Endothelial cell of umbilical vein (primary cell): ENCODE results near the gene EXOC3. TPM values are rescaled to one million over a fixed set of nuclear protein-coding genes. Genes with fewer than 3 reads are reported as not detected.

Source experiments
- BruUV-seq: library from RNA; stranded (reverse); fragments of 400-500 nt; replicated peaks from 2 replicates; lab custom pipeline; 2021; lab: Mats Ljungman, UMichigan
- CTCF ChIA-PET: fragments of 300-600, 350-600 bp; sonication (Branson Sonifier 250); formaldehyde crosslinking; loops from one replicate; lab custom pipeline; 2021; ENCODE audit warnings: antibody characterized with exemption, inconsistent platforms; lab: Charles Lee
- POLR2A ChIA-PET: fragments of 300-600, 350-600 bp; sonication (Branson Sonifier 250); formaldehyde crosslinking; loops from one replicate; lab custom pipeline; 2021; ENCODE audit warnings: antibody characterized with exemption, inconsistent platforms; lab: Charles Lee
- DNase-seq: peaks from one replicate; pipeline ENCODE4 v3.0.0-alpha.2; 2011; ENCODE audit warnings: low read depth, low spot score
- FAIRE-seq: peaks from 2 replicates; lab custom pipeline; 2011; peaks lifted over from hg19 to GRCh38; lab: Jason Lieb, UNC
- H2AFZ ChIP-seq: 2 replicates; pipeline ENCODE4 v1.6.0; 2012; ENCODE audit warnings: low read depth, low read length, control low read depth, inconsistent platforms
- H3K27ac ChIP-seq: 2 replicates; pipeline ENCODE4 v1.5.1; 2011; ENCODE audit warnings: low read depth, mild to moderate bottlenecking, control low read depth, low read length, moderate library complexity; ENCODE audit not compliant: insufficient read depth
- H3K27me3 ChIP-seq, 2 experiments: 2 replicates each; pipeline versions ENCODE4 v1.6.0 to v1.6.1; 2011; ENCODE audit warnings: low read length in 2 of 2, mixed read lengths in 1 of 2; ENCODE audit not compliant: control insufficient read depth in 2 of 2, insufficient read depth in 2 of 2
- H3K36me3 ChIP-seq, 2 experiments: 2 replicates in 1 of 2; 3 replicates in 1 of 2; pipeline ENCODE4 v1.5.1; 2011; ENCODE audit warnings: low read length in 2 of 2, mild to moderate bottlenecking in 1 of 2, moderate library complexity in 1 of 2; ENCODE audit not compliant: control insufficient read depth in 2 of 2, insufficient read depth in 2 of 2; ENCODE audit errors: extremely low read depth in 1 of 2
- H3K4me1 ChIP-seq: 3 replicates; pipeline ENCODE4 v1.5.1; 2011; ENCODE audit warnings: mild to moderate bottlenecking, low read length; ENCODE audit not compliant: control insufficient read depth, insufficient read depth; ENCODE audit errors: extremely low read depth
- H3K4me2 ChIP-seq: 2 replicates; pipeline ENCODE4 v1.6.1; 2011; ENCODE audit warnings: low read length, control low read depth, mixed read lengths; ENCODE audit not compliant: insufficient read depth
- H3K4me3 ChIP-seq, 3 experiments: fragments of 200-600 bp in 1 of 3; sonication (generic), shearing (Covaris generic) in 1 of 3; replicated peaks in 1 of 3; 2 replicates each; pipeline ENCODE4 v1.5.1; 2011 to 2016; ENCODE audit warnings: control low read depth in 3 of 3, low read length in 3 of 3, mild to moderate bottlenecking in 2 of 3, inconsistent platforms in 1 of 3, low read depth in 1 of 3, moderate library complexity in 1 of 3; ENCODE audit not compliant: insufficient read depth in 1 of 3
- H3K79me2 ChIP-seq: 2 replicates; pipeline ENCODE4 v1.6.0; 2012; ENCODE audit warnings: low read length, inconsistent platforms; ENCODE audit not compliant: control insufficient read depth, insufficient read depth
- H3K9ac ChIP-seq: replicated peaks from 2 replicates; pipeline ENCODE3; 2011; ENCODE audit warnings: low read length, control low read depth; ENCODE audit not compliant: insufficient read depth; ENCODE audit errors: extremely low read depth
- H3K9me1 ChIP-seq: replicated peaks from 3 replicates; pipeline ENCODE4 v1.6.0; 2011; ENCODE audit warnings: mild to moderate bottlenecking, low read length; ENCODE audit not compliant: control insufficient read depth, insufficient read depth; ENCODE audit errors: extremely low read depth
- H3K9me3 ChIP-seq: replicated peaks from 2 replicates; pipeline ENCODE4 v1.5.1; 2012; ENCODE audit warnings: low read length, inconsistent platforms; ENCODE audit not compliant: control insufficient read depth, insufficient read depth
- H4K20me1 ChIP-seq: replicated peaks from 2 replicates; pipeline ENCODE3; 2011; ENCODE audit warnings: mild to moderate bottlenecking, low read length; ENCODE audit not compliant: control insufficient read depth, insufficient read depth; ENCODE audit errors: extremely low read depth
- EZH2 ChIP-seq: IDR thresholded peaks from 2 replicates; pipeline ENCODE4 v1.6.1; 2012; ENCODE audit warnings: borderline replicate concordance, low read depth, mild to moderate bottlenecking, moderate library complexity, low read length, inconsistent platforms; ENCODE audit not compliant: severe bottlenecking
- FOS ChIP-seq: IDR thresholded peaks from 2 replicates; pipeline ENCODE4 v1.6.1; 2011; ENCODE audit warnings: mild to moderate bottlenecking, low read length, moderate library complexity, borderline replicate concordance; ENCODE audit not compliant: insufficient read depth
- GATA2 ChIP-seq: IDR thresholded peaks from 2 replicates; pipeline ENCODE4 v1.7.0; 2011; ENCODE audit warnings: low read depth, mild to moderate bottlenecking, moderate library complexity, mixed read lengths, low read length; ENCODE audit not compliant: insufficient read length, insufficient read depth
- JUN ChIP-seq: IDR thresholded peaks from 2 replicates; pipeline ENCODE4 v1.6.1; 2011; ENCODE audit warnings: borderline replicate concordance, low read depth; ENCODE audit not compliant: insufficient read length, insufficient read depth
- MYC ChIP-seq: IDR thresholded peaks from one replicate; pipeline ENCODE4 v1.6.1; 2011; ENCODE audit warnings: mild to moderate bottlenecking, low read depth, low read length
- POLR2A ChIP-seq: IDR thresholded peaks from 2 replicates; pipeline ENCODE4 v1.6.1; 2012; ENCODE audit warnings: low read depth, mild to moderate bottlenecking, control low read depth, low read length
- POLR2AphosphoS5 ChIP-seq: IDR thresholded peaks from 2 replicates; pipeline ENCODE4 v1.6.1; 2012; ENCODE audit warnings: low read depth, mild to moderate bottlenecking, control low read depth, low read length, moderate library complexity; ENCODE audit not compliant: insufficient read depth
- dilution Hi-C: fragments of 300-500 bp; cut with MboI; formaldehyde crosslinking; loops from one replicate; pipeline ENCODE4 v1.15.0; 2019; ENCODE audit warnings: low sequenced_read_pairs; ENCODE audit not compliant: extremely low pct_ligation_motif_present
- intact Hi-C: fragments of 100-400 bp; cut with micrococcal nuclease; formaldehyde crosslinking; loops from one replicate; pipeline ENCODE4 v1.10.0; 2022
- polyA plus RNA-seq, 4 experiments: library from polyadenylated mRNA; depleted of rRNA in 3 of 4; stranded (reverse) in 3 of 4; unstranded in 1 of 4; fragments of >200 nt; gene quantifications; 2 replicates each; pipeline versions ENCODE4 v1.2.1 to v1.2.3, GENCODE V29; 2011 to 2012; ENCODE audit warnings: missing spikeins in 1 of 4
- total RNA-seq: library from RNA; stranded (reverse); gene quantifications from 2 replicates; pipeline ENCODE4 v1.2.3, GENCODE V29; 2021
- TF ChIP-seq, protein P1 (sequence below): IDR thresholded peaks from 2 replicates; pipeline ENCODE4 v1.6.1; 2011; ENCODE audit not compliant: insufficient read depth, insufficient read length
- TF ChIP-seq, protein P2 (sequence below), 2 donors: IDR thresholded peaks; 1 replicate in 1 of 2; 2 replicates in 1 of 2; pipeline ENCODE4 v1.5.1; 2011; ENCODE audit warnings: low read length in 2 of 2, mild to moderate bottlenecking in 2 of 2, moderate library complexity in 2 of 2, control low read depth in 1 of 2, inconsistent platforms in 1 of 2, low read depth in 1 of 2; ENCODE audit not compliant: insufficient read depth in 1 of 2; ENCODE audit errors: extremely low read depth in 1 of 2

Gene EXOC3
- total and polyA plus RNA-seq, 2 donors (not counting 3 experiments of a cell fraction or from before 2014, with no cell fraction given) = 26.4 to 52.9 TPM

DNA sequence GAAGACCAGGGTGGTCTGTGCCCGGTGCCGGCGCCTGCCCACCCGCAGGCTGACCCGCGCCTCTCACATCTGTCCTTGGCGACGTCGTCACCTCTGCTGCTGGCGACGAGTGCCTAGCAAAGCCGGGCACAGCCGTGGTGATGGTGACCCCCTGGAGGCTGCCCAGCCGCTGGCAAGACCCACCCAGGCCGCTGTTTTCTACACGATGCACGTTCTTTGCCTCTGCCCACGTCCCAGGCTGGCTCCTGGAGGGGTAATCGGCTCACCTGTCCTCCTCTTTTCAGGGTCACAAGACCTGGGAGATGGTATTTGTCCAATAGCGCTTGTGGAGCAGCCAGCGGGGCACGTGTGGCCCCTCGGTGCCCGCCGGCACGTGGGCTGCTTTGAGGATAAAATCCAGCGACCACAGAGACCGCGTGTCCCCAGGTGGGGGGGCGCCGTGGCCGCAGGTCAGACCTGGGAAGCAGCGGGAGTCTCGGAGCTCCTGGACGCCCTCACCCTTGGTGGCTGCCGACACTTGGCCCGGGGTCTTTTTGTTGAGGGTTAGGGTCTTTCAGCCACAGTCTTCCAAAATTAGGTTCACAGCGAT is 51.8 kb downstream of the EXOC3 start:
- Histone ChIP-seq H3K4me3 (no peak overlapping the region), H3K27me3 (no peaks in the 10 kb centered on the region), H3K36me3 (no peaks in the 10 kb centered on the region), H3K9me3 (no peaks in the 10 kb centered on the region), H3K4me1 (no peaks in the 10 kb centered on the region), H3K9ac (no peak overlapping the region), H3K27ac (no peak overlapping the region), H2AFZ (no peak overlapping the region), H3K79me2 (no peaks in the 10 kb centered on the region), H3K4me2 (no peak overlapping the region), H3K9me1 (no peaks in the 10 kb centered on the region), H4K20me1 (no peaks in the 10 kb centered on the region)
- no peak for DNase-seq
- dilution Hi-C loops (no loop called here), intact Hi-C loops (no loop called here)
- FAIRE-seq = no peak
- no TSS peak for BruUV-seq
- TF ChIP-seq POLR2A = no peak
- TF ChIP-seq, protein P1, sequence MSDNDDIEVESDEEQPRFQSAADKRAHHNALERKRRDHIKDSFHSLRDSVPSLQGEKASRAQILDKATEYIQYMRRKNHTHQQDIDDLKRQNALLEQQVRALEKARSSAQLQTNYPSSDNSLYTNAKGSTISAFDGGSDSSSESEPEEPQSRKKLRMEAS = no peak
- TF ChIP-seq JUN = no peak
- no peak for TF ChIP-seq MYC
- TF ChIP-seq FOS = no peak
- TF ChIP-seq EZH2 = no peak
- TF ChIP-seq GATA2 = no peak
- TF ChIP-seq, protein P2, sequence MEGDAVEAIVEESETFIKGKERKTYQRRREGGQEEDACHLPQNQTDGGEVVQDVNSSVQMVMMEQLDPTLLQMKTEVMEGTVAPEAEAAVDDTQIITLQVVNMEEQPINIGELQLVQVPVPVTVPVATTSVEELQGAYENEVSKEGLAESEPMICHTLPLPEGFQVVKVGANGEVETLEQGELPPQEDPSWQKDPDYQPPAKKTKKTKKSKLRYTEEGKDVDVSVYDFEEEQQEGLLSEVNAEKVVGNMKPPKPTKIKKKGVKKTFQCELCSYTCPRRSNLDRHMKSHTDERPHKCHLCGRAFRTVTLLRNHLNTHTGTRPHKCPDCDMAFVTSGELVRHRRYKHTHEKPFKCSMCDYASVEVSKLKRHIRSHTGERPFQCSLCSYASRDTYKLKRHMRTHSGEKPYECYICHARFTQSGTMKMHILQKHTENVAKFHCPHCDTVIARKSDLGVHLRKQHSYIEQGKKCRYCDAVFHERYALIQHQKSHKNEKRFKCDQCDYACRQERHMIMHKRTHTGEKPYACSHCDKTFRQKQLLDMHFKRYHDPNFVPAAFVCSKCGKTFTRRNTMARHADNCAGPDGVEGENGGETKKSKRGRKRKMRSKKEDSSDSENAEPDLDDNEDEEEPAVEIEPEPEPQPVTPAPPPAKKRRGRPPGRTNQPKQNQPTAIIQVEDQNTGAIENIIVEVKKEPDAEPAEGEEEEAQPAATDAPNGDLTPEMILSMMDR (IDR thresholded peaks at IDR 0.05; ENCODE audit: extremely low read depth in 1 of 2, insufficient read depth in 1 of 2, low read depth in 1 of 2, low read length in 2 of 2) = no peak
- TF ChIP-seq POLR2AphosphoS5 = no peak
- ChIA-PET CTCF (no interaction called here), POLR2A (no interaction called here)
